ENCODE results near the gene RAD54L. TPM values are rescaled to one million over a fixed set of nuclear protein-coding genes. Genes with fewer than 3 reads are reported as not detected.

RAD54L gene
- total and polyA plus RNA-seq, 10 of the 15 experiments (the other 5 are each of a cell fraction or from before 2014, with no cell fraction given), result 12.9 to 54.2 (median 23.6) TPM

DNA sequence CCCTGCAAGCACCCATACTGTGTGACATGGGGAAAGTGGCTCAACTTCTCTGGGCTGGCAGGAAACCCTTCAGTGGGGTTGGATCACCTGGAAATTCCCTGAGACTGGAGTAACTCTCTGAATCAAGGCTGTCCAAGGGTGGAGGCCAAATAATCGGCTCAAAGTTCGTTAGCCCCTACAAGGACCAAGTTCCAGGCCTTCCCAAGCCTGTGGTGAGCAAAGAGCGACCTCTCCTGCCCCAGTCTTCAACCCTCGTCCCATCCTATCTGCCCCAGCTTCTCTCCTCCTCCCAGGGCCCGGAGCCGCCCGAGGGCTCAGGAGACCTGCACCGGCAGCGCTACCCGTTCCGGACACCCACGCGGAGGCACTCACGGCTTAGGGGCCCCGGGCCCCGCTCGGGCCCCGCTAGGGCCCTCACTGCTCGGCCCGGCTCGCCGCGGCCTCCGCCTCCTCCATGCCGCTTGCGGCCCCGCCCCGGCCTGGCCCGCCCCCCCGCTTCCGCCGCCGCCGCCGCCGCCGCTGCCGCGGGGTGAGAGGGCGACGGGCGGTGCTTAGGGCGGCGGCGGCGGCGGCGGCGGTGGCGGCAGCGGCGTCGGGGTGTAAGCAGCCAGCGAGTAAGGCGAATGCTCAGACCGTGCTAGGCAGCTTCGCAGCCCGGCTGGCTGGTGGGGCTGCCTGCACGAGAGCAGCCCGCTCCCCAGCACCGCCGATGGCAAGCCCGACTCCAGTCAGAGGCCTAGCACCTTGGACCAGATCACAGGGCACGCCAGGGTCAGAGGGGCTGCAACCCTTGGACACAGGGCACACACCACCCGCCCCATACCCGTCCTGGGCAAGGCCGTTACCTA is 49.4 kb upstream of the RAD54L start, which contains the start of gene POMGNT1 (continued):
- TF ChIP-seq, protein P1, sequence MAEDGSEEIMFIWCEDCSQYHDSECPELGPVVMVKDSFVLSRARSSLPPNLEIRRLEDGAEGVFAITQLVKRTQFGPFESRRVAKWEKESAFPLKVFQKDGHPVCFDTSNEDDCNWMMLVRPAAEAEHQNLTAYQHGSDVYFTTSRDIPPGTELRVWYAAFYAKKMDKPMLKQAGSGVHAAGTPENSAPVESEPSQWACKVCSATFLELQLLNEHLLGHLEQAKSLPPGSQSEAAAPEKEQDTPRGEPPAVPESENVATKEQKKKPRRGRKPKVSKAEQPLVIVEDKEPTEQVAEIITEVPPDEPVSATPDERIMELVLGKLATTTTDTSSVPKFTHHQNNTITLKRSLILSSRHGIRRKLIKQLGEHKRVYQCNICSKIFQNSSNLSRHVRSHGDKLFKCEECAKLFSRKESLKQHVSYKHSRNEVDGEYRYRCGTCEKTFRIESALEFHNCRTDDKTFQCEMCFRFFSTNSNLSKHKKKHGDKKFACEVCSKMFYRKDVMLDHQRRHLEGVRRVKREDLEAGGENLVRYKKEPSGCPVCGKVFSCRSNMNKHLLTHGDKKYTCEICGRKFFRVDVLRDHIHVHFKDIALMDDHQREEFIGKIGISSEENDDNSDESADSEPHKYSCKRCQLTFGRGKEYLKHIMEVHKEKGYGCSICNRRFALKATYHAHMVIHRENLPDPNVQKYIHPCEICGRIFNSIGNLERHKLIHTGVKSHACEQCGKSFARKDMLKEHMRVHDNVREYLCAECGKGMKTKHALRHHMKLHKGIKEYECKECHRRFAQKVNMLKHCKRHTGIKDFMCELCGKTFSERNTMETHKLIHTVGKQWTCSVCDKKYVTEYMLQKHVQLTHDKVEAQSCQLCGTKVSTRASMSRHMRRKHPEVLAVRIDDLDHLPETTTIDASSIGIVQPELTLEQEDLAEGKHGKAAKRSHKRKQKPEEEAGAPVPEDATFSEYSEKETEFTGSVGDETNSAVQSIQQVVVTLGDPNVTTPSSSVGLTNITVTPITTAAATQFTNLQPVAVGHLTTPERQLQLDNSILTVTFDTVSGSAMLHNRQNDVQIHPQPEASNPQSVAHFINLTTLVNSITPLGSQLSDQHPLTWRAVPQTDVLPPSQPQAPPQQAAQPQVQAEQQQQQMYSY (CRISPR knock-in tag; IDR thresholded peaks at IDR 0.05), result no peak
- TF ChIP-seq TARDBP (IDR thresholded peaks at IDR 0.05; ENCODE audit: borderline replicate concordance) (no peak), SIN3A (IDR thresholded peaks at IDR 0.05; ENCODE audit: low read depth, low read length) (no peak), RBBP5 (conservative IDR thresholded peaks at IDR 0.05) (no peak), BHLHE40 (IDR thresholded peaks at IDR 0.05; ENCODE audit: borderline replicate concordance in 1 of 2, low read depth in 2 of 2, low read length in 1 of 2) (peak in 1 of 2 experiments; percentile 57; a peak in 1 of 4 replicates), BACH1 (IDR thresholded peaks at IDR 0.05; ENCODE audit: borderline replicate concordance) (no peak), ZZZ3 (IDR thresholded peaks at IDR 0.05; ENCODE audit: control insufficient read depth, insufficient read length, low read depth) (no peak), SIX5 (IDR thresholded peaks at IDR 0.05; ENCODE audit: low read depth, low read length, severe bottlenecking) (no peak), STAT1 (conservative IDR thresholded peaks at IDR 0.05) (no peak), MYB (IDR thresholded peaks at IDR 0.05; ENCODE audit: borderline replicate concordance, low read depth, low read length) (no peak), CREB1 (IDR thresholded peaks at IDR 0.05; ENCODE audit: low read depth) (no peak), SMC3 (IDR thresholded peaks at IDR 0.05; ENCODE audit: borderline replicate concordance, low read length) (no peak), SMAD1 (IDR thresholded peaks at IDR 0.05; ENCODE audit: low read depth, partially characterized antibody) (no peak), IRF4 (IDR thresholded peaks at IDR 0.05; ENCODE audit: low read depth, low read length) (no peak)
- TF ChIP-seq, protein P2, sequence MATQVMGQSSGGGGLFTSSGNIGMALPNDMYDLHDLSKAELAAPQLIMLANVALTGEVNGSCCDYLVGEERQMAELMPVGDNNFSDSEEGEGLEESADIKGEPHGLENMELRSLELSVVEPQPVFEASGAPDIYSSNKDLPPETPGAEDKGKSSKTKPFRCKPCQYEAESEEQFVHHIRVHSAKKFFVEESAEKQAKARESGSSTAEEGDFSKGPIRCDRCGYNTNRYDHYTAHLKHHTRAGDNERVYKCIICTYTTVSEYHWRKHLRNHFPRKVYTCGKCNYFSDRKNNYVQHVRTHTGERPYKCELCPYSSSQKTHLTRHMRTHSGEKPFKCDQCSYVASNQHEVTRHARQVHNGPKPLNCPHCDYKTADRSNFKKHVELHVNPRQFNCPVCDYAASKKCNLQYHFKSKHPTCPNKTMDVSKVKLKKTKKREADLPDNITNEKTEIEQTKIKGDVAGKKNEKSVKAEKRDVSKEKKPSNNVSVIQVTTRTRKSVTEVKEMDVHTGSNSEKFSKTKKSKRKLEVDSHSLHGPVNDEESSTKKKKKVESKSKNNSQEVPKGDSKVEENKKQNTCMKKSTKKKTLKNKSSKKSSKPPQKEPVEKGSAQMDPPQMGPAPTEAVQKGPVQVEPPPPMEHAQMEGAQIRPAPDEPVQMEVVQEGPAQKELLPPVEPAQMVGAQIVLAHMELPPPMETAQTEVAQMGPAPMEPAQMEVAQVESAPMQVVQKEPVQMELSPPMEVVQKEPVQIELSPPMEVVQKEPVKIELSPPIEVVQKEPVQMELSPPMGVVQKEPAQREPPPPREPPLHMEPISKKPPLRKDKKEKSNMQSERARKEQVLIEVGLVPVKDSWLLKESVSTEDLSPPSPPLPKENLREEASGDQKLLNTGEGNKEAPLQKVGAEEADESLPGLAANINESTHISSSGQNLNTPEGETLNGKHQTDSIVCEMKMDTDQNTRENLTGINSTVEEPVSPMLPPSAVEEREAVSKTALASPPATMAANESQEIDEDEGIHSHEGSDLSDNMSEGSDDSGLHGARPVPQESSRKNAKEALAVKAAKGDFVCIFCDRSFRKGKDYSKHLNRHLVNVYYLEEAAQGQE (IDR thresholded peaks at IDR 0.05; ENCODE audit: low read depth, low read length), result no peak
- TF ChIP-seq, protein P3, sequence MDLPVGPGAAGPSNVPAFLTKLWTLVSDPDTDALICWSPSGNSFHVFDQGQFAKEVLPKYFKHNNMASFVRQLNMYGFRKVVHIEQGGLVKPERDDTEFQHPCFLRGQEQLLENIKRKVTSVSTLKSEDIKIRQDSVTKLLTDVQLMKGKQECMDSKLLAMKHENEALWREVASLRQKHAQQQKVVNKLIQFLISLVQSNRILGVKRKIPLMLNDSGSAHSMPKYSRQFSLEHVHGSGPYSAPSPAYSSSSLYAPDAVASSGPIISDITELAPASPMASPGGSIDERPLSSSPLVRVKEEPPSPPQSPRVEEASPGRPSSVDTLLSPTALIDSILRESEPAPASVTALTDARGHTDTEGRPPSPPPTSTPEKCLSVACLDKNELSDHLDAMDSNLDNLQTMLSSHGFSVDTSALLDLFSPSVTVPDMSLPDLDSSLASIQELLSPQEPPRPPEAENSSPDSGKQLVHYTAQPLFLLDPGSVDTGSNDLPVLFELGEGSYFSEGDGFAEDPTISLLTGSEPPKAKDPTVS (IDR thresholded peaks at IDR 0.05; ENCODE audit: low read depth, low read length), result no peak
- TF ChIP-seq, protein P4, sequence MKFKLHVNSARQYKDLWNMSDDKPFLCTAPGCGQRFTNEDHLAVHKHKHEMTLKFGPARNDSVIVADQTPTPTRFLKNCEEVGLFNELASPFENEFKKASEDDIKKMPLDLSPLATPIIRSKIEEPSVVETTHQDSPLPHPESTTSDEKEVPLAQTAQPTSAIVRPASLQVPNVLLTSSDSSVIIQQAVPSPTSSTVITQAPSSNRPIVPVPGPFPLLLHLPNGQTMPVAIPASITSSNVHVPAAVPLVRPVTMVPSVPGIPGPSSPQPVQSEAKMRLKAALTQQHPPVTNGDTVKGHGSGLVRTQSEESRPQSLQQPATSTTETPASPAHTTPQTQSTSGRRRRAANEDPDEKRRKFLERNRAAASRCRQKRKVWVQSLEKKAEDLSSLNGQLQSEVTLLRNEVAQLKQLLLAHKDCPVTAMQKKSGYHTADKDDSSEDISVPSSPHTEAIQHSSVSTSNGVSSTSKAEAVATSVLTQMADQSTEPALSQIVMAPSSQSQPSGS (IDR thresholded peaks at IDR 0.05; ENCODE audit: low read length), result no peak
- TF ChIP-seq, protein P5, sequence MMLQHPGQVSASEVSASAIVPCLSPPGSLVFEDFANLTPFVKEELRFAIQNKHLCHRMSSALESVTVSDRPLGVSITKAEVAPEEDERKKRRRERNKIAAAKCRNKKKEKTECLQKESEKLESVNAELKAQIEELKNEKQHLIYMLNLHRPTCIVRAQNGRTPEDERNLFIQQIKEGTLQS (IDR thresholded peaks at IDR 0.05; ENCODE audit: borderline replicate concordance, extremely low read depth, low read depth, low read length), result no peak

All from GM12878 (cell line).